Muscle layer of colon (tissue), 2 donors: ENCODE data around the gene C16orf87.

Source experiments
- H3K27ac ChIP-seq: one replicate; pipeline ENCODE4 v1.7.0; 2013; ENCODE audit warnings: low read depth, mild to moderate bottlenecking, low read length, moderate library complexity
- H3K27me3 ChIP-seq, 2 donors: one replicate each; pipeline ENCODE4 v1.7.0; 2013; ENCODE audit warnings: low read length in 2 of 2, mild to moderate bottlenecking in 2 of 2; ENCODE audit not compliant: insufficient read depth in 2 of 2, control insufficient read depth in 1 of 2
- H3K36me3 ChIP-seq: one replicate; pipeline ENCODE4 v1.7.0; 2013; ENCODE audit warnings: mild to moderate bottlenecking, low read length; ENCODE audit not compliant: insufficient read depth
- H3K4me1 ChIP-seq: one replicate; pipeline ENCODE4 v1.7.0; 2013; ENCODE audit warnings: mild to moderate bottlenecking, low read length; ENCODE audit not compliant: insufficient read depth
- H3K4me3 ChIP-seq, 2 donors: one replicate each; pipeline ENCODE4 v1.7.0; 2013; ENCODE audit warnings: low read length in 2 of 2, low read depth in 1 of 2, mild to moderate bottlenecking in 1 of 2, moderate library complexity in 1 of 2
- H3K9ac ChIP-seq: one replicate; pipeline ENCODE4 v1.7.0; 2013; ENCODE audit warnings: low read length
- H3K9me3 ChIP-seq: one replicate; pipeline ENCODE4 v1.7.0; 2013; ENCODE audit warnings: mild to moderate bottlenecking, low read length
- donor health status: abdominal sarcoma.
- donor health status: Adenocarcinoma of cecum.

C16orf87 gene

DNA sequence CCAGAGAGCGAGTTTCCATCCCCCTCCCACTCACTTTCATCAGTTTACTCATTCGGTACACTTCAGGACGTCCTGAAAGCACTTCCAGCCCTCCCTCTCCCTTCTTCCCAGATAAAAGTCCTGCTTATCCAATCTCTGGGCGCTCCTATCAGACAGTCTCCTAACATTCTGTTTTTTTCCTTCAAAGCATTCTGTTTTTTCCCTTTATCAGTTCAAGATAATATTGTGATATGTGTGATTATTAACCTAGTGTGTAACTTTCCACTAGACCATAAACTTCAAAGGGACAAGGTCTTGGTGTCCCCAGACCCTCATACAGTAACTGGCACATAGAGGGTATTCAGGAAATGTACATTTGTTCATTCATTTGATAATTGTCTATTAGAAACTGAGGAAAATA lies 24.4 kb upstream of the C16orf87 start:
- Histone ChIP-seq H3K27me3 (no peaks in the 10 kb centered on the region), H3K36me3 (no peaks in the 10 kb centered on the region), H3K27ac (no peak overlapping the region), H3K4me3 (no peak overlapping the region), H3K9me3 (no peaks in the 10 kb centered on the region), H3K4me1 (peaks cover 6% of the 10 kb centered on the region), H3K9ac (no peak overlapping the region)

DNA sequence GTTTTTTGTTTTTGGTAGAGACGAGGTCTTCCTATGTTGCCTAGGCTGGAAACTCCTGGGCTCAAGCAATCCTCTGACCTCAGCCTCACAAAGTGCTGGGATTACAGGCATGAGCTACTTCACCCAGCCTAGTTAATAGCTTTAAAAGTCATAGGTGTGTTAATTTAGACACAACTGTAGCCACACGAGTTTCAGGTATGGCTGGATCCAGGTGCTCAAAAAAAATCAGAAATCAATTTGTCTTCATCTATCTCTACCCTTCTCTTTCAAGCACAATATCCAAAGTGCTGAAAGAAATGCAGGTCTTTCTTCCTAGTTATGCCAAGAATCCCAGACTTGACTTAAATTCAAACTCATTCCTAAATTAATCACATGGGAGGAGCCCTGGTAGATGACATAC lies 23.9 kb upstream of the C16orf87 start:
- Histone ChIP-seq H3K4me3 (no peak overlapping the region), H3K4me1 (peaks cover 6% of the 10 kb centered on the region), H3K27ac (no peak overlapping the region), H3K9ac (no peak overlapping the region), H3K9me3 (no peaks in the 10 kb centered on the region), H3K36me3 (no peaks in the 10 kb centered on the region), H3K27me3 (no peaks in the 10 kb centered on the region)

DNA sequence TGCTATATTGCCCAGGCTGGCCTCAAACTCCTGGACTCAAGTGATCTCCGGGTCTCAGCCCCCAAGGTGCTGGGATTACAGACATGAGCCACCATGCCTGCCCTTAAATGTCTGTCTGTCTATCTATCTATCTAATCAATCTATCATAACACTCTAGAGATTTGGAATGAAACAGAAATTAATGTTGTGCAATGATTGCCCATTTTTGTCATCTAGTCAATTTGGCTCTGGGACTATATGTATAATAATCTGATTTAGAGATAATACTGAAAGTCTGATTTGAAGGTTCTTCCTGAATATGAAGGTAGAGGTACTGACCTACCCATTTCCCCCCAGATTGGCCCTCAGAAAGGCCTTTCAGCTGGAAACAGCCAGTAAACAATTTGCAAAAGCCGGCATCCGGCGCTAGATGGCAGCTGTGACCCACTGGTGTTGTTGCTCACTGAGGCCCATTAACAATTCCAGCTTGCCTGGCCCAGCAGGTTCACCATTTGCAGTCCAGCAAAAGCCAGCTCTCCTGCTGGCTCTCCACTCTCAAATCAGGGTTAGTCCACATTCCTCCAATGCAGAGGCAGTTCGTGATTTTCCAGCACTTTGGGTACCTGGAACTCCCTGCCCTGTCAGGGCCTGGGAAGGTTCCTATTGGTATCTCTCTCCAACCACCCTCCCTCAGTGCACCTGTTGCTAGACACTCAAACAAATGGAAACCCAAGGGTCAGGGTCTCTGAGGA lies 22.9 kb upstream of the C16orf87 start:
- H3K4me1 ChIP-seq, result peaks cover 6% of the 10 kb centered on the region
- H3K9me3 ChIP-seq, result no peaks in the 10 kb centered on the region
- no peaks in the 10 kb centered on the region for H3K36me3 ChIP-seq
- no peaks in the 10 kb centered on the region for H3K27me3 ChIP-seq
- no peak overlapping the region for H3K4me3 ChIP-seq
- H3K27ac ChIP-seq, result no peak overlapping the region
- H3K9ac ChIP-seq, result no peak overlapping the region

DNA sequence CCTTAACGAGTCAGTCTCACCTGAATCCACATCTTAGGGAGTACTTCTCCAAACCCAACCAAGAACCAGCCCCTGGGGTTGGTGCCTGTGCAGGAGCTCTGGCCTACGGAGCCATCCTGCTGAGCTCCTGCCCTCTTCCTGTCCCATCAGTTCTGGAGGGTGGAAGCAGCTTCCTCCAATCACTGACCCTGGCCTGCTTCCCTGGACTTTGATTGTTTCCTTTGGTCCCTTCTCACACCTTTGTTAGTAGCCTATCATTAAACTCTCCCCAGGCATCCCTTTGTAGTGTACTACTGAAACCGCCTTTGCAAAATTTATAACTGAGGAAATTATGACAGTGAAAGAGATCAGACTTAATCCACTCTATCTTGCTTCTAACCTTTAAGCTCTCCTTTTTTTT lies 21.1 kb upstream of the C16orf87 start:
- Histone ChIP-seq H3K36me3 (no peaks in the 10 kb centered on the region), H3K27ac (no peak overlapping the region), H3K4me3 (no peak overlapping the region), H3K9ac (no peak overlapping the region), H3K9me3 (no peaks in the 10 kb centered on the region), H3K27me3 (no peaks in the 10 kb centered on the region), H3K4me1 (peaks cover 2% of the 10 kb centered on the region)

DNA sequence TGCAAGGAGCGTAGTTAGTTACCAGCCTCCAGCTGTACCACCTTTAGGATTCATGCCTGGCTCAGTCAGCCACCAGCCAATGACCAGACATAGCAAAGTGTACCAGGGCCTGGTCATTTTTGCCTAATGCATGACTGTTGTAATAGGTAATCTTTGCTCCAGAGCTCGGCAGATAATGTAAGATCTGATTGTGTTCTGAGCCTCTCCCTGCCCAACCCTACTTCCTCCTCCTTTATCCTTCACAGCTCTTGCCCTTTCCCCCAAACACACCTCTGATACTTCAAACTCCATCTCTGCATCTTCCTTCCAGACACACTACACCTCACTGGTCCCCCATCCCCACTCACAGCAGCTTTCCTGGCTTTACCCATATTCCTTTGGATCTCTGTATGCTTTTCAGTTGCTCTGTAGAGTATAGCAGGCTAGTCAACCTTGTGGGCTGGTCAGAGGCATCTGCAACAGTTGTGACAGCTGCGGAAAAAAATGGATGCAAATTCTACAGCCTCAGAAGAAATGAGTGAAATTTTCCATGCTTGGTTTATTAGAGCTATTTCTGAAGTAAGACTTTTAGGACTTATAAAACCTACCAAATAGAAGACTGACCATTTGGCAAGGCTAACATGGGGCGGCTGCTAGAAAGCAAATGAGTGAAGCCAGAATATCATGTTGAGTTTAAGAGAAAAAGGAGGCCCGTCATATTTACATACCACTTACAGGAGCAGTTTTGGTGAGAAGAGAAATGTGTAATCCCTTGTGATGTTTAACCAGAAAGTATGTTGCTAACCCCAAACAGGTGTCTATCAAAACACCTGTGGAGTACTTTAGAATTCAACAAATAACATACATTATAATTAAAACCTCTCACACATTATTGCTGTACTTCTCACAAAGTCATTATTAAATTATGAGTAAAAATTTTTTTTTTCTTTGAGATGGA lies 19.9 kb upstream of the C16orf87 start:
- Histone ChIP-seq H3K36me3 (no peaks in the 10 kb centered on the region), H3K4me3 (no peak overlapping the region), H3K27ac (no peak overlapping the region), H3K9me3 (no peaks in the 10 kb centered on the region), H3K4me1 (no peaks in the 10 kb centered on the region), H3K9ac (no peak overlapping the region), H3K27me3 (no peaks in the 10 kb centered on the region)

DNA sequence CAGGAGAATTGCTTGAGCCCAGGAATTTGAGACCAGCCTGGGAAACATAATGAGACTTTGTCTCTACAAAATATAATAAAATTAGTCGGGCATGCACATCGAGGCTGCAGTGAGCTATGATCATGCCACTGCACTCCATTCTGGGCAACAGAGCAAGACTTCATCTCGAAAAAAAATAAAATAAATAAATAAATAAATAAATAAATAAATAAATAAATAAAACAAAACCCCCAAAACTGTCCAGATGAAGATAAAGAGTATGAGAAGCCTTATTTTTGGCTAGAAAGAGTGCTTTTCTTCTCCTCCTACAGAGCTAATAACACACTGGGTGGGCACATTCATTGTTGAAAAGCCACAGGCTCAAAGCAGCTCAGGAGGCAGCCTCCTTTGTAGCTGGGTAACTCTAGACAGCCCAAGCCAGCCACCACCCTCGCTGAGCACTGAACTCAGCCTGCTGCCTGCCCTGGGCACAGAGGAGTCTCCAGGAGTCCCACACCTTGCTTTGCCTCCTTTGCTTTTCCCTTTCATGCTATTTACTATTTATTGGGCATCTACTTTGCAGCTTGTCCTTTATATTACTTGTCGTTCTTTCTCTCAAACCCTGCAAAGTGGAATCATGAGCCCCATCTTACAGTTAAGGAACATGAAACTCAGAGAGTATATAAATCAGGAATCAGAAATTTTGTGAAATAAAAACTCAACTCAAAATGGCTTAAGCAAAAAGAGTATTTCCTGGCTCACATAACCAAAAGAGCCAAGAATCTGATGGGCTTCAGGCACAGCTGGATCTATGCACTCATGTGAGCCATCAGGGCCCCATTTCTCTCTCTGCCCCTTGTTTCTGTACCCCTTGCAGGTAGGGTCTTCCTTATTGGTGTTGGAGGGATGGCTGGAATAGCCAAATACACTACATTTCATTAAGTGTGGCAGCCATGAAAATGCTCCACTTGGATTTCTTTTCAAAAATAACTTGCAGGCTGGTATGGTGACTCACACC lies 18.1 kb upstream of the C16orf87 start:
- Histone ChIP-seq H3K36me3 (no peaks in the 10 kb centered on the region), H3K27ac (no peak overlapping the region), H3K27me3 (peaks cover 0 to 3% of the 10 kb centered on the region in 2 donors), H3K4me3 (no peak overlapping the region), H3K9ac (no peak overlapping the region), H3K9me3 (no peaks in the 10 kb centered on the region), H3K4me1 (no peaks in the 10 kb centered on the region)

DNA sequence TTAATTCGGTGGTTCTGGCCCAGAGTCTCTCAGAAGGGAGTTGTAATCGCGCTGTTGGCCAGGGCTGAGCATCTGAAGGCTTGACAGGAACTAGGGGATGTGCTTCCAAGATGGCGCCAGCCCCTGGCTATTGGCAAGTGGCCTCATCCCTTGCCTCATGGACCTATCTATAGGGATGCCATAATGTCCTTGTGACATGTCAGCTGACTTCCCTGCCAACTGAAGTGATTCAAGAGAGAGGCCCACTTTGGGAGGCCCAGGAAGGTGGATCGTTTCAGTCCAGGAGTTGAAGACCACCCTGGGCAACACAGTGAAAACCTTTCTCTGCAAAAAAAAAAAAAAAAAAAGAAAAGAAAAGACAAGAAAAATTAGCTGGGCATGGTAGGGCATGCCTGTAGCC lies 15.0 kb upstream of the C16orf87 start:
- H3K9me3 ChIP-seq, result no peaks in the 10 kb centered on the region
- no peaks in the 10 kb centered on the region for H3K36me3 ChIP-seq
- no peak overlapping the region for H3K27ac ChIP-seq
- no peak overlapping the region for H3K9ac ChIP-seq
- H3K27me3 ChIP-seq, result peaks cover 0 to 3% of the 10 kb centered on the region in 2 donors
- no peak overlapping the region for H3K4me3 ChIP-seq
- no peaks in the 10 kb centered on the region for H3K4me1 ChIP-seq

DNA sequence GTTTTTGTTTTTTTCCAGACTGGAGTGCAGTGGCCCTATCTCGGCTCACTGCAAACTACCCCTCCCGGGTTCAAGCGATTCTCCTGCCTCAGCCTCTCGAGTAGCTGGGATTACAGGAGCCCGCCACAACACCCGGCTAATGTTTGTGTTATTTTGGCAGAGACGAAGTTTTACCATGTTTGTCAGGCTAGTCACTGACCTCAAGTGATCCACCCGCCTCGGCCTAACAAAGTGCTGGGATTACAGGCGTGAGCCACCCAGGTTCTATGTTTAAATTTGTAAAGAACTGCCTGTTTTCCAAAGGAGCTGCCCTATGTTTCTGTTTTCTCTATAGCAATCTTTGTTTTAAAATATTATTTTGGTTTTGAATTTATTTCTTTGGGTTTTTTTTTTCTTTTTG lies 13.8 kb upstream of the C16orf87 start:
- Histone ChIP-seq H3K9me3 (no peaks in the 10 kb centered on the region), H3K4me1 (no peaks in the 10 kb centered on the region), H3K9ac (no peak overlapping the region), H3K36me3 (no peaks in the 10 kb centered on the region), H3K4me3 (no peak overlapping the region), H3K27ac (no peak overlapping the region), H3K27me3 (peaks cover 0 to 3% of the 10 kb centered on the region in 2 donors)

DNA sequence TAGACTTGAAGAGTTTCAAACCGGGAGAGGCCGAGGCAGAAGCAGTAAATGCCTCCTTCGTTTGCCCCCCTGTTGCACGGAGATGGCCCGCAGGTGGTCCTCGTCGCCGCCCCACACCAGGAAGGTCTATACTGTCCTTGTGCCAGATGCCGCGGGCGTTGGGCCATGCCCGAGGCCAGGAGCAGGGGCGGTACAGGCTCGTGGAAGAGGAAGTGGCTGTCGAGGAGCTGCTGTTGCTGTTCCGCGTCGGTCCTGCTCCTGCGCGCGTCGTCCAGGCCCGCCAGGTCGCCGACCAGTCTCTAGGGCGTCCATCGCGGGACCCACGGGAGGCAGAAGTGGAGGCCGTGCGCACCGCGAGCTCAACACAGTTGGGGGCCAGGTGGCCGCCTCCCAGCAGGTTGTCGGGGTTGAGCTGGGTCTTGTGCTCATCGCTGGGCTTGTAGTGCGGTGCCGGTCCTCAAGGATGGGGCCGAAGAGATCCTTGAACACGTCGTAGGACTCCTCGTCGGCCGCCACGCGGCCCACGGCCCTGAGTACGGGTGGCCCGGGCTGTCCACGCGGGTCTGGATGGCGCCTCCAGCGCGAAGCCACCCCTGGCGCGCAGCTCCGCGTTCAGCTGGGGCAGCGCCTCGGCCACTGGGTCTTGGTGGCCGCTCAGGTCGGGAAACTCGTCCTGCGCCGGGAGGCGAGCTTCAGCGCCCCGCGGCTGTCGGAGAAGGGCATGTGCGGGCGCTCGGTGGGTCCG lies 13.1 kb upstream of the C16orf87 start:
- Histone ChIP-seq H3K9ac (no peak overlapping the region), H3K36me3 (no peaks in the 10 kb centered on the region), H3K4me1 (no peaks in the 10 kb centered on the region), H3K27me3 (peaks cover 0 to 3% of the 10 kb centered on the region in 2 donors), H3K4me3 (no peak overlapping the region), H3K9me3 (no peaks in the 10 kb centered on the region), H3K27ac (no peak overlapping the region)

DNA sequence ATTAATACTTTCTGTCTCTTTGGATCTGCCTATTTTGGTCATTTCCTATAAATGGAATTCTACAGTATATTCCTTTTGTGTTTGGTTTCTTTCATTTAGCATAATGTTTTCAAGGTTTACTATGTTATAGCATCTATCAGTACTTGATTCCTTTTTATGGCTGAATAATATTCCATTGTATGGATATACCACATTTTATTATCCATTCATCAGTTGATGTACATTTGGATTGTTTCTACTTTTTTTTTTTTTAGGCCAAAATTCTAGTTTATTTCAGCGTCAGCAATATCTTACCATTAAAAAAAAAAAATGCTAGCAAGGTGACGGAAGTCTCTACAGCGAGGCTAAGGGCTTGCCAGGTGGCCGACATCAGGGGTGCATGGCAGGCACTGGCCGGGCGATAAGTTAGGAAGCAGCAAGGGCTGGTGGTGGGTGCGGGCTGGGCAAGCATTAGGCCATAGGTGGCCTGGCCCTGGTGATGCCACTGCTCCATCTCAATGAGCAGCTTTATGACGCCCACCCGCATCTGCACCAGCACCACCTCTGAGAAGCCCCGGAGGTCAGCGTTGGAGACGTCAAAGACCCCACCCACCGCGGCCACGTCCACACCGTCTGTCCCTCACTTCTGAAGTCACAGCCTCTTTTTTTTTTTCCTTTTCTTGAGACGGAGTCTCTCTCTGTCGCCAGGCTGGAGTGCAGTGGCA lies 11.4 kb upstream of the C16orf87 start:
- Histone ChIP-seq H3K4me3 (no peak overlapping the region), H3K36me3 (no peaks in the 10 kb centered on the region), H3K27ac (no peak overlapping the region), H3K9me3 (no peaks in the 10 kb centered on the region), H3K9ac (no peak overlapping the region), H3K27me3 (peaks cover 0 to 3% of the 10 kb centered on the region in 2 donors), H3K4me1 (no peaks in the 10 kb centered on the region)
